NT2/D1 (cell line): Measurements from ENCODE around the gene ATXN1.

Experiments used
- DNase-seq: peaks from one replicate; pipeline ENCODE4 v3.0.0-alpha.2; 2011; ENCODE audit warnings: low read depth, low spot score
- H3K27me3 ChIP-seq: 2 replicates; pipeline ENCODE4 v1.6.0; 2011; ENCODE audit warnings: mild to moderate bottlenecking; ENCODE audit not compliant: insufficient read length, insufficient read depth
- H3K36me3 ChIP-seq: 2 replicates; pipeline ENCODE4 v1.6.1; 2011; ENCODE audit warnings: mild to moderate bottlenecking, low read length, mixed read lengths; ENCODE audit not compliant: insufficient read depth, insufficient read length
- H3K4me1 ChIP-seq: 2 replicates; pipeline ENCODE4 v1.5.1; 2011; ENCODE audit not compliant: insufficient read depth, insufficient read length
- H3K4me3 ChIP-seq: 2 replicates; pipeline ENCODE4 v1.5.1; 2011; ENCODE audit warnings: low read depth; ENCODE audit not compliant: insufficient read length
- H3K9ac ChIP-seq: 2 replicates; pipeline ENCODE4 v1.6.0; 2011; ENCODE audit warnings: low read depth; ENCODE audit not compliant: insufficient read length
- H3K9me3 ChIP-seq: 2 replicates; pipeline ENCODE4 v1.5.1; 2011; ENCODE audit warnings: mild to moderate bottlenecking, low read length; ENCODE audit not compliant: insufficient read depth
- SUZ12 ChIP-seq: IDR thresholded peaks from 2 replicates; pipeline ENCODE4 v1.6.1; 2011; ENCODE audit not compliant: insufficient read length, insufficient read depth; ENCODE audit errors: extremely low read depth
- YY1 ChIP-seq: IDR thresholded peaks from 2 replicates; pipeline ENCODE4 v1.6.1; 2011; ENCODE audit not compliant: insufficient read length, insufficient read depth
- ZNF274 ChIP-seq: IDR thresholded peaks from 2 replicates; pipeline ENCODE4 v1.6.1; 2011; ENCODE audit warnings: mild to moderate bottlenecking, low read depth, low read length

Gene ATXN1

GRCh38 chr6:16688984-16689636 is 72.2 kb downstream of the ATXN1 start:
- H3K4me3 ChIP-seq, result no peak overlapping the region
- TF ChIP-seq YY1, result no peak
- TF ChIP-seq SUZ12, result no peak
- no peak for TF ChIP-seq ZNF274
- H3K27me3 ChIP-seq, result no peaks in the 10 kb centered on the region
- DNase-seq, result no peak
- no peaks in the 10 kb centered on the region for H3K9me3 ChIP-seq
- no peak overlapping the region for H3K9ac ChIP-seq
- H3K36me3 ChIP-seq, result no peaks in the 10 kb centered on the region
- no peaks in the 10 kb centered on the region for H3K4me1 ChIP-seq

GRCh38 chr6:16688436-16688835 is 72.8 kb downstream of the ATXN1 start:
- Histone ChIP-seq H3K36me3 (no peaks in the 10 kb centered on the region), H3K27me3 (no peaks in the 10 kb centered on the region), H3K4me1 (no peaks in the 10 kb centered on the region), H3K9me3 (no peaks in the 10 kb centered on the region), H3K4me3 (no peak overlapping the region), H3K9ac (no peak overlapping the region)
- no peak for DNase-seq
- TF ChIP-seq YY1, result no peak
- no peak for TF ChIP-seq SUZ12
- no peak for TF ChIP-seq ZNF274

GRCh38 chr6:16687045-16687444 is 74.2 kb downstream of the ATXN1 start:
- DNase-seq, result no peak
- no peaks in the 10 kb centered on the region for H3K27me3 ChIP-seq
- H3K9ac ChIP-seq, result no peak overlapping the region
- no peaks in the 10 kb centered on the region for H3K4me1 ChIP-seq
- TF ChIP-seq YY1 (no peak), SUZ12 (no peak), ZNF274 (no peak)
- H3K4me3 ChIP-seq, result no peak overlapping the region
- H3K36me3 ChIP-seq, result no peaks in the 10 kb centered on the region
- no peaks in the 10 kb centered on the region for H3K9me3 ChIP-seq

- H3K4me3 ChIP-seq, result no peak overlapping the region
- no peaks in the 10 kb centered on the region for H3K9me3 ChIP-seq
- H3K36me3 ChIP-seq, result no peaks in the 10 kb centered on the region
- no peak overlapping the region for H3K9ac ChIP-seq
- no peak for DNase-seq
- H3K27me3 ChIP-seq, result no peaks in the 10 kb centered on the region
- H3K4me1 ChIP-seq, result no peaks in the 10 kb centered on the region
- TF ChIP-seq SUZ12 (no peak), YY1 (no peak), ZNF274 (no peak)
Measured at GRCh38 chr6:16684896-16685554, 76.2 kb downstream of the ATXN1 start.

- H3K9ac ChIP-seq, result no peak overlapping the region
- DNase-seq, result no peak
- H3K4me3 ChIP-seq, result no peak overlapping the region
- H3K36me3 ChIP-seq, result no peaks in the 10 kb centered on the region
- no peak for TF ChIP-seq ZNF274
- no peak for TF ChIP-seq YY1
- no peak for TF ChIP-seq SUZ12
- H3K27me3 ChIP-seq, result no peaks in the 10 kb centered on the region
- H3K4me1 ChIP-seq, result no peaks in the 10 kb centered on the region
- no peaks in the 10 kb centered on the region for H3K9me3 ChIP-seq
Measured at GRCh38 chr6:16684195-16684689, 77.0 kb downstream of the ATXN1 start.

- H3K4me3 ChIP-seq, result no peak overlapping the region
- no peaks in the 10 kb centered on the region for H3K4me1 ChIP-seq
- no peak overlapping the region for H3K9ac ChIP-seq
- no peaks in the 10 kb centered on the region for H3K27me3 ChIP-seq
- DNase-seq, result no peak
- TF ChIP-seq SUZ12, result no peak
- no peak for TF ChIP-seq YY1
- TF ChIP-seq ZNF274, result no peak
- no peaks in the 10 kb centered on the region for H3K36me3 ChIP-seq
- no peaks in the 10 kb centered on the region for H3K9me3 ChIP-seq
Measured at GRCh38 chr6:16683641-16684194, 77.5 kb downstream of the ATXN1 start.

GRCh38 chr6:16681260-16681873 is 79.9 kb downstream of the ATXN1 start:
- Histone ChIP-seq H3K4me1 (no peaks in the 10 kb centered on the region), H3K4me3 (no peak overlapping the region), H3K27me3 (no peaks in the 10 kb centered on the region), H3K9me3 (no peaks in the 10 kb centered on the region), H3K36me3 (no peaks in the 10 kb centered on the region), H3K9ac (no peak overlapping the region)
- TF ChIP-seq YY1 (no peak), SUZ12 (no peak), ZNF274 (no peak)
- no peak for DNase-seq
